HAP-1 (cell line): ENCODE results near the gene VCP.

Experiments used
- DNase-seq, 2 experiments: peaks; one replicate each; pipeline ENCODE4 v3.0.0-alpha.2; 2016 to 2020; ENCODE audit warnings: low spot score in 2 of 2
- H3K27me3 ChIP-seq: fragments of 250-450 bp; sonication (Bioruptor Pico); 2 replicates; pipeline ENCODE4 v1.5.1; 2020; ENCODE audit warnings: low read depth, mild to moderate bottlenecking, moderate library complexity
- H3K36me3 ChIP-seq: fragments of 250-450 bp; sonication (Bioruptor Pico); replicated peaks from 2 replicates; pipeline ENCODE4 v1.5.1; 2020; ENCODE audit warnings: mild to moderate bottlenecking
- H3K4me1 ChIP-seq: fragments of 250-450 bp; sonication (Bioruptor Pico); 2 replicates; pipeline ENCODE4 v1.5.1; 2020; ENCODE audit warnings: mild to moderate bottlenecking
- H3K4me3 ChIP-seq: fragments of 250-450 bp; sonication (Bioruptor Pico); 2 replicates; pipeline ENCODE4 v1.5.1; 2020; ENCODE audit warnings: mild to moderate bottlenecking, moderate library complexity
- H3K9me3 ChIP-seq: fragments of 250-450 bp; sonication (Bioruptor Pico); 2 replicates; pipeline ENCODE4 v1.5.1; 2020; ENCODE audit warnings: mild to moderate bottlenecking, moderate library complexity
- in situ Hi-C: fragments of 300-500 bp; cut with MboI; formaldehyde crosslinking; loops from 3 replicates; pipeline ENCODE4 v1.14.3; 2020; ENCODE audit warnings: low sequenced_read_pairs, inconsistent platforms, mixed read lengths

VCP gene

DNA sequence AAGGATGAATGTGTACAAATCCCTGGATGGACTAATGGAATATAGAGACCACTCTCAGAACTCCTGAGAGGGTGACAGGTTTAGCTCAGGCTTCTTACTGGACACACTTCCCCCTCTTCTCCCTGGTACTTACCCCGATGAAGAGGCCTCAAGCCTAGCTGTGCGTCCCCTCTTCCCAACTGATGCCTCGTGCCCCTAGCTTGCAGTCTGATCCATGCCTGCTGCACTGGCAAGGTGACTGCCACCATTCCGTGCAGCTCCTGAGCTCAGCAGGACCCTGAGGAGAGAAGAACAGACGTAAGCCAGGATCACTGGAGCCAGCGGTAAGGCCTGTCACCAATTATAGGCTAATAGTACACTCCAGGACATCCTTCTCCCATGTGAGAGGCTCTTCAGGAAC is 36.0 kb upstream of the VCP start:
- no peak overlapping the region for H3K4me3 ChIP-seq
- no peak for DNase-seq
- no peaks in the 10 kb centered on the region; the same call in 1 of the 2 replicates for H3K36me3 ChIP-seq
- no peaks in the 10 kb centered on the region for H3K27me3 ChIP-seq
- peaks cover 7% of the 10 kb centered on the region for H3K4me1 ChIP-seq
- in situ Hi-C loops: loop anchor here (25.0 kb wide), 1 partner anchor 454 kb away; a partner anchor contains a TSS
- H3K9me3 ChIP-seq: no peaks in the 10 kb centered on the region

DNA sequence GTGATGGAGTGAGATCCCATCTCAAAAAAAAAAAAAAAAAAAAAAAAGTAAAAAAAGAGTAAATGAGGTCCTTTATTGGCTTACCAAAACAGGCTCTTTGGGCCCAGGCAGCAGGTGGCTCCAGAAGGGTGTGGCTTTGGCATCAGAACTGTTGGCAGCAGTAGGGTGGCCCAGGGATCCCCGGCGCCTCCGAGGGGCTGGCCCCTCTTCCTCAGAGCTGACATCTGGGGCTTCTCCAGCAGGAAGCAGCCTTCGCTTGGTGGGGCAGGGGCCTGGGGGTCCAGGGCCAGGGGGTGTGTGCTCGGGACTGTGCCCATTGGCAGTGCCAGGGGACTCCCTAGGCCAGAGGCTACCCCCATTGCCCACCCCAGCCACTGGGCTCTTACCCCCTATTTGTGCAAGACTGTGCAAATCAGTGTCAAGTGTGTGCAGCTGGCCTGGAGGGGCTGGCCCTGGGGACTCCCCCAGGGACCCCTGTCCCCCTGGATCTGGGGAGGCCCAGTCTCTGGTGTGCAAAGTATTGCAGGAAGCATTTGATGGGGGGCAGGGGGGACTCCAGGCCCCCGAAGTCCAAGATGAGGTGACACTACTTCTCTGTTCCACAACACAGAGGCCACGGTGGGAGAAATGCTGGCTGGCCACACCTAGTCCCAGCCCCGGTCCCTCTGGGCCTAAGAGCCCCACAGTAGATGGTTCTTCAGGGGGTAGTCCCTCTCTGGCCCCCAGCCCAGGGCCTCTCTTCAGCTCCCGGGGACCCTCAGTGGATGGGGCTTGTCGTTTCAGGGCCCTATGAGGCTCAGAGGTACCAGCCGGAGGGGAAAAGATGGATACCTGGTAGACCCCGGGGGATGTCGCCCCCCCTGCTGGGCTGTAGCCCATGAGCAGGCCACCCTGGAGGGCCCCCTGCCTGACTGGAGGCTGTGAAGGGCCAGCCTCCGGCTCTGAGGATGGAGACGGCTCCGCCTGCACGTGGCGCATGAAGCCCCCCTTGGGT is 35.2 kb upstream of the VCP start:
- H3K4me3 ChIP-seq: no peak overlapping the region
- no peaks in the 10 kb centered on the region for H3K27me3 ChIP-seq
- no peak for DNase-seq
- no peaks in the 10 kb centered on the region; the same call in 1 of the 2 replicates for H3K36me3 ChIP-seq
- H3K9me3 ChIP-seq: no peaks in the 10 kb centered on the region
- in situ Hi-C loops: loop anchor here (25.0 kb wide), 1 partner anchor 455 kb away; a partner anchor contains a TSS
- H3K4me1 ChIP-seq: peaks cover 9% of the 10 kb centered on the region

DNA sequence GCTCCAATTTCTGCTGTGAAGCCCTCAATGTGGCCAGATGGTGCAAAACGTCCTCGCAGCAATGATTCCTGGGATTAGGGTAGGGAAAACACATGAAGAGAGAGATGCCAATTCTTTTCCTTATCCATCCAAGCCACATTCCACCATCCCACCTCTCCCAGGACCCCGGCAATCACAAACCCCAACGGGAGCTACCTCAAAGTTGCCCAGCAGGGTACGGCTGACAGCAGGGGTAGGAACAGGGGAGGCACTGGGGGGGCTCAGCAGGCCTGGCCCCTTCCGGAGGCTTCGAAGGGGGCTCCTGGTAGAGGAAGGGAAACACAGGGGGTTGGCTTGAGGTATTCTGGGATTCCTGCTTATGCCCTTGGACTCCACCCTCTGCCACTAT is 33.9 kb upstream of the VCP start:
- in situ Hi-C loops: loop anchor here (25.0 kb wide), 1 partner anchor 456 kb away; a partner anchor contains a TSS
- no peak overlapping the region for H3K4me3 ChIP-seq
- no peaks in the 10 kb centered on the region for H3K27me3 ChIP-seq
- peaks cover 13% of the 10 kb centered on the region for H3K4me1 ChIP-seq
- H3K9me3 ChIP-seq: no peaks in the 10 kb centered on the region
- peaks cover 10% of the 10 kb centered on the region for H3K36me3 ChIP-seq
- DNase-seq: no peak

DNA sequence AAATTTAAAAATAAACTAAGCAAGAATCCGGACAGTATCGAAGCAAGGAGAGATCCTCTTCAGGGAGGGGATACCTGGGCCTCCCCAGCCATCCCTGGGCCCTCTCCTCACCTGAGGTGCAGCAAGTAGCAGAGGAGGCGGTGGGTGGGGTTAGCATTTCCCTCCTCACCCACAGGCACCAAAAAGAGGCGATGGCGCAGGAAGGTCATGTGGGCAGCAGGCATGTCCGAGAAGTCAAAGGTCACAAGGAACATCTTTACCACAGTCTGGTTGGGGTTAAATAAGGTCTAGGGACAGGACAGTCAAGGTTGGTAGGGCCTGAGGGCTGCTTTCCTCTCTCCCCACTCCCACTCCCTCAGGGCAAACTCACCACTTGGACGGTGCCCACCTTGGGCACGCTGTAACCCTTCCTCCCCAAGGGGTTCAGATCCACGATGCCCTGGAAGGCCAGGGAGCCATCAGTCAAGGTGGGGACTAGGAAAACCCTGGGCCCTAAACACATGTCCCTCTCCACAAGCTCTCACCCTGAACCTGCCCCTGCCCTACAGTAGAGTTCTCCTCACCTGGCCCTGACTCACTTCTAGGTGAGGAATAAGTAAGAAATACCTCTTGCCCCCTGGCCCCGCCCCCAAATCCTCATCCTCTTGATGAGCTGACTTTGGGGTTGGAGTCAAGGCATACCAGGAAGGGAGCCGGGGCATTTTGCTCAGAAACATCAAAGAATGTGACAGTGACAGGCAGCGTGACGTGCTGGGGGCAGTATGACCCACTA is 33.3 kb upstream of the VCP start:
- H3K4me3 ChIP-seq: no peak overlapping the region
- DNase-seq: no peak
- H3K4me1 ChIP-seq: peaks cover 13% of the 10 kb centered on the region
- H3K27me3 ChIP-seq: no peaks in the 10 kb centered on the region
- in situ Hi-C loops: loop anchor here (25.0 kb wide), 1 partner anchor 457 kb away; a partner anchor contains a TSS
- no peaks in the 10 kb centered on the region for H3K9me3 ChIP-seq
- H3K36me3 ChIP-seq: peaks cover 16% of the 10 kb centered on the region

DNA sequence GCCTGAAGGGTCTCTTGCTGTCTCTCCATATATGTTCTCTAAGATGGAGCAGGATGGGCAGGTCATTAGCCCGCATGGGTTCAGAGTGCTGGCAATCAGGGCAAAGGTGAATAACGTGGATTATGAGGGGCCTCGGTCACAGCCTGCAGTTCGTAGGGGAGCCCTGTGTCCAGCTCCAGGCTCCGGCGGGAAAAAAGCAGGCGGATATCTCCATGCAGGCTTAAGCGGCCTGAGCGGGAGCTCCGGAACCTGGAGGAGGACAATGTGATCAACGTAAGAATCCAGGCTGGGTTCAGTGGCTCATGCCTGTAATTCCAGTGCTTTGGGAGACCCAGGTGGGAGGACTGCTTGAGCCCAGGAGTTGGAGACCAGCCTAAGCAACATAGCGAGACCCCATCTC is 32.7 kb upstream of the VCP start:
- in situ Hi-C loops: loop anchor here (25.0 kb wide), 1 partner anchor 457 kb away; a partner anchor contains a TSS
- Histone ChIP-seq H3K27me3 (no peaks in the 10 kb centered on the region), H3K36me3 (peaks cover 22% of the 10 kb centered on the region), H3K4me1 (peaks cover 13% of the 10 kb centered on the region), H3K4me3 (no peak overlapping the region), H3K9me3 (no peaks in the 10 kb centered on the region)
- no peak for DNase-seq

DNA sequence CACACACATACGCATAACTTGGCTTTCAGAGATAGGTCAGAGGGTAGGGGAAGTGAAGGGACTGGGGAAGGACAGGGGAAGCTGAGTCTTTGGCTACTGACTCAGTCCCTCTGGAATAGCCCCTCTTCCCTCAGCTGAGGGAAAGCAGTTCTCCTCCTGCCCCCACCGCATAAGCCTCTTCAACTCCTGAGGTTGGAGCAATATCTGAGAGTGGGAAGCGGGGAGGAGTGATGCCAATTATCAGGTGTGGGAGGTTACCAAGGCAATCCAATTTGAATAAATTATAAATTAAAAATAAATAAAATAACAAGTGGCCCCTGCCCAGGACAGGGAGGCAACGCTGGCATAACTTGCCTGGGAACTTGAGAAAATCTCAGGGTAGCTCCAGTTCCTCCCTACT is 32.2 kb upstream of the VCP start:
- Histone ChIP-seq H3K4me1 (peaks cover 13% of the 10 kb centered on the region), H3K9me3 (no peaks in the 10 kb centered on the region), H3K36me3 (peaks cover 27% of the 10 kb centered on the region), H3K27me3 (no peaks in the 10 kb centered on the region), H3K4me3 (no peak overlapping the region)
- no peak for DNase-seq
- in situ Hi-C loops: loop anchor here (25.0 kb wide), 1 partner anchor 458 kb away; a partner anchor contains a TSS

DNA sequence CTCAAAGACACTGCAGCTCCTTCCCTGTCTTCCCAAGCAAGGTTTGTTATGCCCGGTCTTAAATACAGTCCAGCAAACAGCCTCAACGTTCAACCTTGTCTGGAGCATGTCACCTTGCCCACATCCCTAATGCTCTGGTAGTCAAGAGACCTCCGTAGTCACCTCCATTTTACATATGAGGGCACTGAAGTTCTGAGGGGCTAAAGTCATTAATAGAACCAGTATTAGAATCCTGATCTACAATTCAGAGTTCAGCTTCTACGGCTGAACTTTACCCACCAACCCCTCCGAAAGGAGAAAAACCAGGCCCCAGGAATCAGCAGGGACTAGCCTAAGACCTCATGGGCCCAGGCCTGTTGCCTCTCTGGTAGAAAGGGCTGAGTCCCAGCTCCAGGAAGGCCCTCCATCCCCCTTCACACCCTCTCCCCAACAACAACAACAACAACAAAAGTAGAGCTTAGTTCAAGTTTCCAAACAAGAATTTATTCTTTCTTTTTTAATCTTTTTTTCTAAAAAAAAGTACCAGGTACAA is 31.3 kb upstream of the VCP start:
- Histone ChIP-seq H3K4me3 (peak overlapping the region; percentile 63), H3K9me3 (no peaks in the 10 kb centered on the region), H3K36me3 (peaks cover 32% of the 10 kb centered on the region), H3K27me3 (no peaks in the 10 kb centered on the region), H3K4me1 (peaks cover 13% of the 10 kb centered on the region)
- no peak for DNase-seq
- in situ Hi-C loops: loop anchor here (25.0 kb wide), 1 partner anchor 459 kb away; a partner anchor contains a TSS

DNA sequence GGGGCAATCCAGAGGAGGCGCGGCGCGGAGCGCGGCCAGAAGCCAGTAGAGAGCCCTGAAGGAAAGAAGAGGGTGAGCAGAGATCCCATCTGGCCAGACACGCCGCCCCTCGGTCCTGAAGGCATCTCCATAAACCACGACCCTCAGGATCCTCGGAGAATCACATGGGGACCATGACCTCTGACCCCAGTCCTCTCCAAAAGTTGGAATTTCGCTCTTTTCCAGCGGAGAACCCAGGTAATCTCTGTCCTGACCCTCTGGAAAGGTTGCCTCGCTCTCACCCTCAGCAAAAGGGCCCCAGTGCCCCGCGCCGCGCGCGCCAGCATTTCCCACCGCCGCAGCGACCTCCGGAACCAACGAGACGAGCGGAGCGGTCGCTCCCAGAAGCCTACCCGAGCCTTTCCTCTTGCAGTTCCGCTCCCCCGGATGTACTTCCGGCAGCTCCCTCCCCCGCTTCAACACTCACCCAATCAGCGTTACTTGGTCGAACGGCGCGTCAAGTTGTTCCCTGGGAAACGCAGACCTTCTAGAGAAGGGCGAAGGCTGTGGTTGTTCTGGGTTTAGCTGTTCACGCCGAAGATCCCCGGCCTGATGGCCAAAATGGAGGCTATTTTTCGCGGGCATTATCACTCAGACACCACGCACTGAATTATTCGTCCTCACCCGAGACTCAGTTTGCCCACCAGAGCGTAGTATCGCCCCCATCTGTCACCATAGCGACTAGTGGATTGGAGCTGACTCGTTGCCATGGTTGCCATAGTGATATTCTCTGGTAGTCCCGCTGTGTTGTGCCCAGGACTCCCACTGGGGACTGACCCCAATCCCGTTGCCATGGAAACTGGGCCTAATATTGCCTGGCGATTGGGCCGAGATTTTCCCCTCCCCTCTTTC is 30.6 kb upstream of the VCP start, which contains the start of gene STOML2:
STOML2 (minus strand) TSS at position 363 of the 891 bp plus-strand sequence; CDS start at position 326, 37 bp downstream.
- H3K36me3 ChIP-seq: peaks cover 32% of the 10 kb centered on the region
- peak within 1 kb of the TSS; percentile 63 for H3K4me3 ChIP-seq
- no peaks in the 10 kb centered on the region for H3K27me3 ChIP-seq
- H3K4me1 ChIP-seq: peaks cover 13% of the 10 kb centered on the region
- H3K9me3 ChIP-seq: no peaks in the 10 kb centered on the region
- in situ Hi-C loops: loop anchor here (25.0 kb wide), 1 partner anchor 459 kb away; a partner anchor contains a TSS
- peak; percentile 96 for DNase-seq

DNA sequence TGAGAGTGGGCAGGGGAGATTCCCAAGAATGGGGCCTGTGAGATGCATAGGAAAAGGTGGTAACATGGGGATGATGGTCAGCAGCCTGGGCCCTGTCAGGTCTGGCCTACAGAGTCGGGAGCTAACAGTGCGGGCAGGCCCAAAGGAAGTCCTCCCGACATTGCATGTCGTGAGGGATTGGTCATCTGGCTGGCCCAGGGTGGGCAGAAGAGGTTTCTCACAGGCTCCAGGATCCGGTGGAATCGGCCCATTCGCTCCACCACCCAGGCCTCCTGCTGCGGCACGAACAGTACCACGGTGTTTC is 30.0 kb upstream of the VCP start:
- DNase-seq: peak in 1 of 2 experiments; percentile 18
- H3K9me3 ChIP-seq: no peaks in the 10 kb centered on the region
- no peaks in the 10 kb centered on the region for H3K27me3 ChIP-seq
- in situ Hi-C loops: loop anchor here (25.0 kb wide), 1 partner anchor 460 kb away; a partner anchor contains a TSS
- H3K4me3 ChIP-seq: peak overlapping the region; percentile 63
- peaks cover 32% of the 10 kb centered on the region for H3K36me3 ChIP-seq
- peaks cover 13% of the 10 kb centered on the region for H3K4me1 ChIP-seq

DNA sequence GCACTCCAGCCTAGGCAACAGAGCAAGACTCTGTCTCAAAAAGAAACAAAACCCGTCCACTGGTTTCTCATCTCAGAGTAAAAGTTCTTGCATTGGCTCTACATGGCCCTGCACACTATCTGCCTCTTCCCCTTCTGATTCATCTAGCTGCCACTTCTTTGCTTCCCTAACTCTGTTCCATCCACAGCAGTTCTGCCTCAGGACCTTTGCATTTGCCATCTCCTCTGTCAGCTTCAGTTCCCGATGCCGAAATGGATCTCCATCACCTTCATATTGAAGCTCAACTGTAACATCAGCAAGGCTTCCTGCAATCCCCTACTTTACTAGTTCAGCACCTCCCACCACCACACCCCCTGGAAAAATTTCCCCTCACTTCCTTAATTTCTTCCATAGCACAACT is 25.1 kb upstream of the VCP start:
- DNase-seq: no peak
- Histone ChIP-seq H3K36me3 (peaks cover 54% of the 10 kb centered on the region), H3K9me3 (no peaks in the 10 kb centered on the region), H3K4me3 (no peak overlapping the region), H3K4me1 (peaks cover 13% of the 10 kb centered on the region), H3K27me3 (no peaks in the 10 kb centered on the region)
- in situ Hi-C loops: no loop called here

DNA sequence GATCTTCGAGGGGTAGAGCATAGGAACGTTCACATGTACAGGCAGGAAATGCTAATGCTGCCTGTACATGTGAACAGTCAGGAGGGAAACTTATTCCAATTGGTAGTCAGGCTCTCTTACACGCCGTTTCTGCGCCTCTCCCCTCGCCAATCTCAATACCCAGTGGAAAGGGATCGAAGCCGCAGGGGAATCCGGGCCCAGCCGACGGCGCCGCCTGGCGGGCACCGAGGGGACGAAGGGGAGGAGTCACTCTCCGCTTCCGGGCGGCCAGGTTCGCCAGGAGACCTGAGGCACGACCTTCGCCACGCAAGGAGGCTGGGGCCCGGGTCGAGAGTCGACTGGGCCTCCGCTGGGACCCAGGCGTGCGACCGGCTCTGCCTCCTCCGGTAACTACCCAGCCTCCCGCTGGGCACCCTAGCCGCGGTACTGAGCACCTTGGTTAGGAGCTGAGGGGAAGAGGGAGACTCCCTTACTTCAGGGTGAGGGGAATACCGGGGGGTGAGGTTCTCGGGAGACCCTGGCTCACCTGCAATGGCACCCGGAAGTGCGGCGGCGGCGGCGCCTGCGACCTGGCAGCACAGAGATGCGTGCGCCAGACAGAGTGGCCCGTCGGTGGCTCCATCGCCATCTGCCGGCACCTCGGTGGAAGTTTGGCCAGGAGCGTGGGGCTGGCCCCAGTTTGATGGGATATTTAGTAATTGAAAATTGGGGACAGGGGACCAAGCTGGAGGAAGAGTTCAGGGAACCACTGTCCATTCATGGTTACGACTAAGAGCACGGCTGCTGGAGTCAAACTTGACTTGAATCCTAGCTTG is 23.8 kb upstream of the VCP start, which contains the start of gene PIGO:
PIGO (minus strand) TSS at position 557 of the 815 bp plus-strand sequence. CDS start 1,026 bp downstream, outside the sequence.
- Histone ChIP-seq H3K27me3 (no peaks in the 10 kb centered on the region), H3K4me1 (peaks cover 6% of the 10 kb centered on the region), H3K36me3 (peaks cover 53% of the 10 kb centered on the region), H3K9me3 (no peaks in the 10 kb centered on the region), H3K4me3 (peak within 1 kb of the TSS; percentile 84)
- in situ Hi-C loops: no loop called here
- DNase-seq: peak; percentile 82 to 92

DNA sequence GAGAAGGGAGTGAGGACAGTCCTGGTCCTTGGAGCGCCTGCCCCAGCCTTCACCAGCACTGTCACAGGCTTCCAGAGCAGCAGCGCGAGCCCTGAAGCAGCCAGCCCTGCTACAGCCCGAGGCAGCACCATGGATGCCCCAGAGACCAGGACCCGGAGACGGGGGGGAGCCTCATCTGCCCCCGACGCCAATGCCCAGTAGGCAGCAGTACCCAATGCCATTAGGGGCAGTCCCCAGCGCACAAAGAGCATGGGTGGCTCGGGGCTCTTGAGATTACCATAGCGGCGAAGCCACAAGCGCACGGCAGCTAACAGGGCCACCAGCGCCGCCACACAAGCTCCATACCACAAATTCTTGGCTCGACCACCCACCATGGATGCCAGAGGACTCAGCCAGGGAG is 19.1 kb upstream of the VCP start:
- H3K9me3 ChIP-seq: no peaks in the 10 kb centered on the region
- no peaks in the 10 kb centered on the region for H3K27me3 ChIP-seq
- peaks cover 63% of the 10 kb centered on the region for H3K36me3 ChIP-seq
- DNase-seq: no peak
- in situ Hi-C loops: no loop called here
- peaks cover 3% of the 10 kb centered on the region; the same call in 1 of the 2 replicates for H3K4me1 ChIP-seq
- no peak overlapping the region for H3K4me3 ChIP-seq
